Fibroblast of lung (primary cell): ENCODE data around the gene AASDH. TPM values are rescaled to one million over a fixed set of nuclear protein-coding genes. Genes with fewer than 3 reads are reported as not detected.

Source experiments
- DNase-seq, 2 donors: peaks; one replicate each; pipeline versions ENCODE4 v3.0.0 to v3.0.0-alpha.2; 2010; ENCODE audit warnings: low read depth in 2 of 2
- H2AFZ ChIP-seq: 2 replicates; pipeline ENCODE4 v1.5.1; 2012; ENCODE audit warnings: low read length, control low read depth, inconsistent platforms
- H3K27ac ChIP-seq: 2 replicates; pipeline ENCODE4 v1.5.1; 2011; ENCODE audit warnings: low read length, control low read depth; ENCODE audit not compliant: insufficient read depth
- H3K27me3 ChIP-seq: 2 replicates; pipeline ENCODE4 v1.5.1; 2011; ENCODE audit warnings: mild to moderate bottlenecking, low read length; ENCODE audit not compliant: control insufficient read depth, insufficient read depth
- H3K36me3 ChIP-seq: 2 replicates; pipeline ENCODE4 v1.5.1; 2011; ENCODE audit warnings: low read length; ENCODE audit not compliant: control insufficient read depth, insufficient read depth
- H3K4me1 ChIP-seq: 2 replicates; pipeline ENCODE4 v1.5.1; 2011; ENCODE audit warnings: low read length; ENCODE audit not compliant: control insufficient read depth, insufficient read depth; ENCODE audit errors: extremely low read depth
- H3K4me2 ChIP-seq: 2 replicates; pipeline ENCODE4 v1.5.1; 2011; ENCODE audit warnings: low read length, control low read depth; ENCODE audit not compliant: insufficient read depth; ENCODE audit errors: extremely low read depth
- H3K4me3 ChIP-seq, 4 experiments: fragments of 200-600 bp in 1 of 4; sonication (generic) in 1 of 4; replicated peaks in 1 of 4; 2 replicates each; pipeline ENCODE4 v1.5.1; 2011 to 2016; ENCODE audit warnings: low read length in 4 of 4, low read depth in 3 of 4, mild to moderate bottlenecking in 3 of 4, control low read depth in 2 of 4, inconsistent platforms in 1 of 4, mixed read lengths in 1 of 4; ENCODE audit not compliant: insufficient read depth in 1 of 4; ENCODE audit errors: control extremely low read depth in 1 of 4
- H3K79me2 ChIP-seq: 2 replicates; pipeline ENCODE4 v1.5.1; 2012; ENCODE audit warnings: mild to moderate bottlenecking, low read length, inconsistent platforms; ENCODE audit not compliant: control insufficient read depth, insufficient read depth
- H3K9ac ChIP-seq: 2 replicates; pipeline ENCODE4 v1.5.1; 2011; ENCODE audit warnings: mild to moderate bottlenecking, low read length, control low read depth; ENCODE audit not compliant: insufficient read depth
- H3K9me3 ChIP-seq: 2 replicates; pipeline ENCODE4 v1.5.1; 2012; ENCODE audit warnings: low read depth, low read length; ENCODE audit not compliant: control insufficient read depth, insufficient read depth
- H4K20me1 ChIP-seq: 2 replicates; pipeline ENCODE4 v1.5.1; 2011; ENCODE audit warnings: low read length; ENCODE audit not compliant: control insufficient read depth, insufficient read depth; ENCODE audit errors: extremely low read depth
- CTCF ChIP-seq, 2 donors: IDR thresholded peaks in 1 of 2; conservative IDR thresholded peaks in 1 of 2; 1 replicate in 1 of 2; 2 replicates in 1 of 2; pipeline ENCODE4 v1.5.1; 2011 to 2012; ENCODE audit warnings: low read length in 2 of 2, control low read depth in 1 of 2, inconsistent platforms in 1 of 2, low read depth in 1 of 2, mild to moderate bottlenecking in 1 of 2
- EZH2 ChIP-seq: IDR thresholded peaks from 2 replicates; pipeline ENCODE4 v1.5.1; 2012; ENCODE audit warnings: low read length, control low read depth, mild to moderate bottlenecking; ENCODE audit errors: missing control alignments
- polyA plus RNA-seq, 2 donors: library from polyadenylated mRNA; depleted of rRNA in 1 of 2; stranded (reverse) in 1 of 2; unstranded in 1 of 2; fragments of >200 nt; gene quantifications; 2 replicates each; pipeline ENCODE4 v1.2.1, GENCODE V29; 2011 to 2012; ENCODE audit warnings: missing spikeins in 1 of 2
- total RNA-seq: library from RNA; depleted of rRNA; stranded (reverse); fragments of >200 nt; gene quantifications from 2 replicates; pipeline ENCODE4 v1.2.1, GENCODE V29; 2014

The AASDH gene
- total and polyA plus RNA-seq, 2 donors (not counting 1 experiment from before 2014, with no cell fraction given), result 10.0 to 24.6 TPM

DNA sequence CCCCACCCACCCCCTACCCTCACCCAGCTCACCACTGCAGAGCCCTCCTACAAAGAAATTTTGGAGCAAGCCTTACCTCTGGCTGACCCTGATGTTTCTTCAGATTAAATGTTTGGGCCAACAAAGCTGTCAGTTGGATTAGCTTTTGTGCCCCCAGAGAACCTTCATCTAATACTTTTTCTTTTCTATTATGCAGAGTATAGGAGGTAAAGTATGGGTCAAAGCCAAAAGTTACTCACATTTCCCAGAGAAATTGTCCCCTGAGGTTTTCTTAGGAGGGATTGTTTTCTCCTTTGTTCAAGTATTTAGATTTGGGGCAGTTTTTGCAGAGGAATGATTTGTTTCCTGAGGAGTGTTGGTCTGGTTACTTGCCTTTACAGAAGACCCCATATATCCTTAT lies 69.5 kb downstream of the AASDH start:
- no peaks in the 10 kb centered on the region for H3K36me3 ChIP-seq
- H3K4me3 ChIP-seq, result no peak overlapping the region
- H3K79me2 ChIP-seq, result no peaks in the 10 kb centered on the region
- H3K9ac ChIP-seq, result no peak overlapping the region
- H3K27me3 ChIP-seq, result no peaks in the 10 kb centered on the region
- no peak overlapping the region for H2AFZ ChIP-seq
- TF ChIP-seq CTCF (conservative IDR thresholded peaks at IDR 0.05 in 1 of 2, IDR thresholded peaks at IDR 0.05 in 1 of 2; ENCODE audit: low read depth in 1 of 2, low read length in 2 of 2), result no peak
- no peak for TF ChIP-seq EZH2
- H3K9me3 ChIP-seq, result no peaks in the 10 kb centered on the region
- no peak for DNase-seq
- no peak overlapping the region for H3K27ac ChIP-seq
- H3K4me2 ChIP-seq, result no peak overlapping the region
- H4K20me1 ChIP-seq, result no peaks in the 10 kb centered on the region
- no peaks in the 10 kb centered on the region for H3K4me1 ChIP-seq

DNA sequence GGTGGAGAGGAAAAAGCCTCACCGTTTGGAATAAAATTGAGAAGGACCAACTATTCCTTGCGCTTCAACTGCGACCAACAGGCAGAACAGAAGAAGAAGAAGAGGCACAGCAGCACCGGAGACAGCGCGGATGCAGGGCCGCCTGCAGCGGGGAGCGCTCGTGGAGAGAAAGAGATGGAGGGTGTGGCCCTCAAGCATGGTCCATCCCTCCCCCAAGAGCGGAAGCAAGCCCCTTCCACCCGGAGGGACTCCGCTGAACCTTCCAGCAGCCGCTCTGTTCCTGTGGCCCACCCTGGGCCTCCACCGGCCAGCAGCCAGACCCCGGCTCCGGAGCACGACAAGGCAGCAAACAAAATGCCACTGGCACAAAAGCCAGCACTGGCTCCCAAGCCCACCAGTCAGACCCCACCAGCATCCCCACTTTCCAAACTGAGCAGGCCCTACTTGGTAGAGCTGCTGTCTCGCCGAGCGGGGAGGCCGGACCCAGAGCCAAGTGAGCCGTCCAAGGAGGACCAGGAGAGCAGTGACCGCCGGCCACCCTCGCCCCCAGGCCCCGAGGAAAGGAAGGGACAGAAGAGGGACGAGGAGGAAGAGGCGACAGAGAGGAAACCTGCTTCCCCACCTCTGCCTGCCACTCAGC lies 71.2 kb downstream of the AASDH start:
- no peaks in the 10 kb centered on the region for H3K27me3 ChIP-seq
- H3K4me3 ChIP-seq, result no peak overlapping the region
- no peak overlapping the region for H3K9ac ChIP-seq
- H3K9me3 ChIP-seq, result no peaks in the 10 kb centered on the region
- no peaks in the 10 kb centered on the region for H3K79me2 ChIP-seq
- H3K4me2 ChIP-seq, result no peak overlapping the region
- TF ChIP-seq EZH2 (no peak), CTCF (conservative IDR thresholded peaks at IDR 0.05 in 1 of 2, IDR thresholded peaks at IDR 0.05 in 1 of 2; ENCODE audit: low read depth in 1 of 2, low read length in 2 of 2) (no peak)
- H3K36me3 ChIP-seq, result no peaks in the 10 kb centered on the region
- H4K20me1 ChIP-seq, result no peaks in the 10 kb centered on the region
- H3K4me1 ChIP-seq, result no peaks in the 10 kb centered on the region
- H2AFZ ChIP-seq, result no peak overlapping the region
- H3K27ac ChIP-seq, result no peak overlapping the region
- DNase-seq, result no peak

DNA sequence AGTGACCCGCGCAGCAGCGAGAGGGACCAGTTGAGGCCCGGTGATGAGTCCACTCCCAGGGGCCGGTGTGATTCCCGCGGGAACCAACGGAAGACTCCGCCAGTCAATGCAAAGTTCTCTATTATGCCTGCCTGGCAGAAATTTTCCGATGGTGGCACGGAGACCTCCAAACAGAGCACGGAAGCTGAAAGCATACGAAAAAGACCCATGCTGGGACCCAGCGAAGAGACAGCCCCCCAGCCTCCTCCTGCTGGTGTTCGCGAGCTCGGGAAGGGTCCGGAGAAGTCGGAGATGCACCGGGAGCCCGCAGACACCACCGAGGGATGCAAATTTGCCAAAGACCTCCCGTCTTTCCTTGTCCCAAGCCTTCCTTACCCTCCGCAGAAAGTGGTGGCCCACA lies 71.7 kb downstream of the AASDH start:
- no peak for DNase-seq
- Histone ChIP-seq H3K4me1 (no peaks in the 10 kb centered on the region), H3K4me2 (no peak overlapping the region), H3K9me3 (no peaks in the 10 kb centered on the region), H3K9ac (no peak overlapping the region), H2AFZ (no peak overlapping the region), H3K4me3 (no peak overlapping the region), H3K27ac (no peak overlapping the region), H4K20me1 (no peaks in the 10 kb centered on the region), H3K27me3 (no peaks in the 10 kb centered on the region), H3K36me3 (no peaks in the 10 kb centered on the region), H3K79me2 (no peaks in the 10 kb centered on the region)
- TF ChIP-seq CTCF (conservative IDR thresholded peaks at IDR 0.05 in 1 of 2, IDR thresholded peaks at IDR 0.05 in 1 of 2; ENCODE audit: low read depth in 1 of 2, low read length in 2 of 2) (no peak), EZH2 (no peak)
